Activated naive CD4-positive, alpha-beta T cell treated with anti-CD3 and anti-CD28 coated beads, Interleukin-2, amount 10 ng/mL, durations not matched to agents 7 days and 5 days (primary cell): ENCODE results near the gene ARMC2.
A peak's percentile ranks its signal among the peaks of the same experiment; 100 is the strongest.
"Not testable (repeated sequence)": the region's sequence is repeated elsewhere in the genome, so short reads cannot be mapped to it uniquely, and the experiment has no call there.

ENCODE experiments used
- CTCF ChIA-PET: fragments of 350-600 bp; sonication (Branson Sonifier 250); formaldehyde crosslinking; loops from one replicate; lab custom pipeline; 2021; ENCODE audit warnings: antibody characterized with exemption; lab: Charles Lee
- DNase-seq: peaks from one replicate; pipeline ENCODE4 v3.0.0-alpha.2; 2020
- H3K27ac Mint-ChIP-seq: one replicate; pipeline ENCODE4 v1.8.0; 2021; ENCODE audit warnings: mild to moderate bottlenecking, moderate library complexity, mixed read lengths
- H3K27me3 Mint-ChIP-seq: one replicate; pipeline ENCODE4 v1.8.0; 2021; ENCODE audit warnings: mild to moderate bottlenecking, mixed read lengths
- H3K36me3 Mint-ChIP-seq: one replicate; pipeline ENCODE4 v1.8.0; 2021; ENCODE audit warnings: mixed read lengths
- H3K4me1 Mint-ChIP-seq: one replicate; pipeline ENCODE4 v1.8.0; 2021; ENCODE audit warnings: mixed read lengths
- H3K4me3 Mint-ChIP-seq: one replicate; pipeline ENCODE4 v1.8.0; 2021; ENCODE audit warnings: mild to moderate bottlenecking, moderate library complexity, mixed read lengths
- H3K9me3 Mint-ChIP-seq: one replicate; pipeline ENCODE4 v1.8.0; 2021; ENCODE audit warnings: mixed read lengths

The ARMC2 gene

GRCh38 chr6:108920751-108921150 is 72.5 kb downstream of the ARMC2 start:
- CTCF ChIA-PET: interaction anchor here (1.4 to 2.7 kb wide), 2 partner anchors 82 to 152 kb away, joined by 3 to 6 read pairs; no protein-coding TSS in a partner anchor
- peaks cover 40% of the 10 kb centered on the region for H3K27me3 Mint-ChIP-seq
- peaks cover 37% of the 10 kb centered on the region for H3K4me1 Mint-ChIP-seq
- no peak overlapping the region for H3K27ac Mint-ChIP-seq
- DNase-seq: no peak
- peaks cover 21% of the 10 kb centered on the region for H3K36me3 Mint-ChIP-seq
- H3K9me3 Mint-ChIP-seq: peaks cover 11% of the 10 kb centered on the region
- no peak overlapping the region for H3K4me3 Mint-ChIP-seq

- no peak for DNase-seq
- H3K27ac Mint-ChIP-seq: peak overlapping the region; percentile 31
Observed at GRCh38 chr6:108921547-108922361, 73.5 kb downstream of the ARMC2 start.

GRCh38 chr6:108922499-108922898 is 74.3 kb downstream of the ARMC2 start:
- H3K4me3 Mint-ChIP-seq: no peak overlapping the region
- CTCF ChIA-PET: interaction anchor here (0.9 to 1.4 kb wide), 2 partner anchors 86 to 153 kb away, joined by 3 to 4 read pairs; no protein-coding TSS in a partner anchor
- no peak for DNase-seq
- H3K36me3 Mint-ChIP-seq: peaks cover 25% of the 10 kb centered on the region
- H3K4me1 Mint-ChIP-seq: peaks cover 37% of the 10 kb centered on the region
- peaks cover 11% of the 10 kb centered on the region for H3K9me3 Mint-ChIP-seq
- H3K27me3 Mint-ChIP-seq: peaks cover 33% of the 10 kb centered on the region
- H3K27ac Mint-ChIP-seq: no peak overlapping the region

More at GRCh38 chr6:108921547-108922361, 73.5 kb downstream of the ARMC2 start:
- CTCF ChIA-PET: interaction anchor here (0.6 to 1.4 kb wide), 3 partner anchors 74 to 86 kb away, joined by 3 to 4 read pairs (median 3); no protein-coding TSS in a partner anchor
- peaks cover 39% of the 10 kb centered on the region for H3K27me3 Mint-ChIP-seq
- peaks cover 25% of the 10 kb centered on the region for H3K36me3 Mint-ChIP-seq
- H3K9me3 Mint-ChIP-seq: peaks cover 11% of the 10 kb centered on the region
- H3K4me1 Mint-ChIP-seq: peaks cover 37% of the 10 kb centered on the region
- H3K4me3 Mint-ChIP-seq: no peak overlapping the region

- no peak for DNase-seq
- Mint-ChIP-seq H3K27ac (no peak overlapping the region), H3K9me3 (peaks cover 11% of the 10 kb centered on the region), H3K27me3 (peaks cover 29% of the 10 kb centered on the region), H3K36me3 (peaks cover 23% of the 10 kb centered on the region), H3K4me1 (peaks cover 20% of the 10 kb centered on the region), H3K4me3 (no peak overlapping the region)
- CTCF ChIA-PET: interaction anchor here (0.9 kb wide), 1 partner anchor 13 kb away, joined by 3 read pairs; no protein-coding TSS in a partner anchor
Observed at GRCh38 chr6:108927927-108928326, 79.7 kb downstream of the ARMC2 start.

GRCh38 chr6:108928650-108929049 is 80.4 kb downstream of the ARMC2 start:
- no peak overlapping the region for H3K4me3 Mint-ChIP-seq
- H3K36me3 Mint-ChIP-seq: peaks cover 23% of the 10 kb centered on the region
- peaks cover 16% of the 10 kb centered on the region for H3K4me1 Mint-ChIP-seq
- H3K9me3 Mint-ChIP-seq: peaks cover 11% of the 10 kb centered on the region
- H3K27me3 Mint-ChIP-seq: peaks cover 26% of the 10 kb centered on the region
- CTCF ChIA-PET: interaction anchor here (0.9 kb wide), 1 partner anchor 14 kb away, joined by 3 read pairs; no protein-coding TSS in a partner anchor
- no peak overlapping the region for H3K27ac Mint-ChIP-seq
- DNase-seq: no peak

GRCh38 chr6:108931090-108931489 is 82.9 kb downstream of the ARMC2 start:
- peaks cover 18% of the 10 kb centered on the region for H3K27me3 Mint-ChIP-seq
- H3K36me3 Mint-ChIP-seq, CTCF ChIA-PET, H3K9me3 Mint-ChIP-seq, H3K4me3 Mint-ChIP-seq, H3K4me1 Mint-ChIP-seq, DNase-seq, H3K27ac Mint-ChIP-seq: not testable (repeated sequence)

GRCh38 chr6:108937170-108937569 is 88.9 kb downstream of the ARMC2 start:
- Mint-ChIP-seq H3K27me3 (no peaks in the 10 kb centered on the region), H3K4me3 (no peak overlapping the region), H3K27ac (no peak overlapping the region), H3K4me1 (peaks cover 21% of the 10 kb centered on the region), H3K9me3 (peaks cover 15% of the 10 kb centered on the region), H3K36me3 (peaks cover 7% of the 10 kb centered on the region)
- DNase-seq: no peak
- CTCF ChIA-PET: no interaction called here

- Mint-ChIP-seq H3K4me1 (peaks cover 51% of the 10 kb centered on the region), H3K27me3 (no peaks in the 10 kb centered on the region), H3K9me3 (peaks cover 15% of the 10 kb centered on the region), H3K4me3 (no peak overlapping the region), H3K27ac (no peak overlapping the region), H3K36me3 (peaks cover 7% of the 10 kb centered on the region)
- CTCF ChIA-PET: interaction anchor here (2.2 kb wide), 1 partner anchor 133 kb away, joined by 5 read pairs; no protein-coding TSS in a partner anchor
- DNase-seq: no peak
Observed at GRCh38 chr6:108940741-108941140, 92.5 kb downstream of the ARMC2 start.

GRCh38 chr6:108941281-108941680 is 93.1 kb downstream of the ARMC2 start:
- peaks cover 7% of the 10 kb centered on the region for H3K36me3 Mint-ChIP-seq
- H3K27ac Mint-ChIP-seq: no peak overlapping the region
- H3K4me3 Mint-ChIP-seq: no peak overlapping the region
- H3K4me1 Mint-ChIP-seq: peaks cover 51% of the 10 kb centered on the region
- CTCF ChIA-PET: interaction anchor here (2.2 kb wide), 1 partner anchor 132 kb away, joined by 5 read pairs; no protein-coding TSS in a partner anchor
- no peaks in the 10 kb centered on the region for H3K27me3 Mint-ChIP-seq
- DNase-seq: no peak
- peaks cover 15% of the 10 kb centered on the region for H3K9me3 Mint-ChIP-seq

- Mint-ChIP-seq H3K27ac (peak overlapping the region; percentile 55), H3K4me1 (peaks cover 56% of the 10 kb centered on the region), H3K9me3 (peaks cover 15% of the 10 kb centered on the region), H3K27me3 (no peaks in the 10 kb centered on the region), H3K36me3 (peaks cover 7% of the 10 kb centered on the region), H3K4me3 (no peak overlapping the region)
- no peak for DNase-seq
- CTCF ChIA-PET: interaction anchor here (1.7 kb wide), 1 partner anchor 20 kb away, joined by 4 read pairs; no protein-coding TSS in a partner anchor
Observed at GRCh38 chr6:108941859-108942258, 93.6 kb downstream of the ARMC2 start.

GRCh38 chr6:108942556-108943492 is 94.6 kb downstream of the ARMC2 start:
- Mint-ChIP-seq H3K36me3 (peaks cover 7% of the 10 kb centered on the region), H3K4me1 (peaks cover 61% of the 10 kb centered on the region), H3K27me3 (no peaks in the 10 kb centered on the region), H3K4me3 (peak overlapping the region; percentile 60), H3K27ac (peak overlapping the region; percentile 87), H3K9me3 (peaks cover 15% of the 10 kb centered on the region)
- DNase-seq: peak; percentile 79
- CTCF ChIA-PET: interaction anchor here (0.9 to 1.7 kb wide), 2 partner anchors 19 to 23 kb away, joined by 3 to 4 read pairs; no protein-coding TSS in a partner anchor

- DNase-seq: no peak
- Mint-ChIP-seq H3K9me3 (peaks cover 13% of the 10 kb centered on the region), H3K4me1 (peaks cover 61% of the 10 kb centered on the region), H3K4me3 (no peak overlapping the region), H3K27me3 (no peaks in the 10 kb centered on the region), H3K27ac (no peak overlapping the region), H3K36me3 (peaks cover 6% of the 10 kb centered on the region)
- CTCF ChIA-PET: interaction anchor here (0.7 to 1.2 kb wide), 2 partner anchors 18 to 69 kb away, joined by 3 read pairs; no protein-coding TSS in a partner anchor
Observed at GRCh38 chr6:108944071-108944470, 95.8 kb downstream of the ARMC2 start.
